Measurements from ENCODE around the gene PEPD.

DNA sequence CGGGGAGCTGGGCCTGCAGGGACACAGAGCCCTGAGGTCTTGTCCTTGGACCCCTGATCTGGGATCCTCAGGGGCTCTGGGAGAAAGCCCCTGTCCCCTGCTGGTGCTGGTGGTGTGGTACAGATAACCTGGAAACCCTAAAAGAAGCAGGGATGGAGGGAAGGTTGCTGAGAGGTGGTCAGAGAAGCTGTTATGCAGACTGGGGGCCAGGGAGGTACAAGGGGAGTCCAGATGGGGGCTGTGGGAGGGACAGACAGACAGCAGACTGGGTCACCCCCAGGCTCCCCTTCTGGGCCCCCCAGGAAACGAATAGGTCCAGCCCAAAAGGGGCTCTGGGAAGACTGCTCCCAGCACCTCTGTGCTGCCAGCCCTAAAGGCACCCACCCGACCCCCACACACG is 34.7 kb upstream of the PEPD start:
- no peak for TF ChIP-seq POLR2A (IDR thresholded peaks at IDR 0.05)
- TF ChIP-seq, protein P1, sequence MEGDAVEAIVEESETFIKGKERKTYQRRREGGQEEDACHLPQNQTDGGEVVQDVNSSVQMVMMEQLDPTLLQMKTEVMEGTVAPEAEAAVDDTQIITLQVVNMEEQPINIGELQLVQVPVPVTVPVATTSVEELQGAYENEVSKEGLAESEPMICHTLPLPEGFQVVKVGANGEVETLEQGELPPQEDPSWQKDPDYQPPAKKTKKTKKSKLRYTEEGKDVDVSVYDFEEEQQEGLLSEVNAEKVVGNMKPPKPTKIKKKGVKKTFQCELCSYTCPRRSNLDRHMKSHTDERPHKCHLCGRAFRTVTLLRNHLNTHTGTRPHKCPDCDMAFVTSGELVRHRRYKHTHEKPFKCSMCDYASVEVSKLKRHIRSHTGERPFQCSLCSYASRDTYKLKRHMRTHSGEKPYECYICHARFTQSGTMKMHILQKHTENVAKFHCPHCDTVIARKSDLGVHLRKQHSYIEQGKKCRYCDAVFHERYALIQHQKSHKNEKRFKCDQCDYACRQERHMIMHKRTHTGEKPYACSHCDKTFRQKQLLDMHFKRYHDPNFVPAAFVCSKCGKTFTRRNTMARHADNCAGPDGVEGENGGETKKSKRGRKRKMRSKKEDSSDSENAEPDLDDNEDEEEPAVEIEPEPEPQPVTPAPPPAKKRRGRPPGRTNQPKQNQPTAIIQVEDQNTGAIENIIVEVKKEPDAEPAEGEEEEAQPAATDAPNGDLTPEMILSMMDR (IDR thresholded peaks at IDR 0.05): no peak
- TF ChIP-seq POLR2AphosphoS5 (IDR thresholded peaks at IDR 0.05): no peak
